Measurements from ENCODE around the gene SCGB1D1.

GRCh38 chr11:62142043-62142375 lies 48.0 kb upstream of the SCGB1D1 start:
- TF ChIP-seq CTCF (IDR thresholded peaks at IDR 0.05), result no peak
- no peak for TF ChIP-seq POLR2A (IDR thresholded peaks at IDR 0.05)

Data from heart left ventricle (tissue), 13 donors.